Endothelial cell of umbilical vein (primary cell): Measurements from ENCODE around the gene SLC22A4.

Source experiments
- EZH2 ChIP-seq: IDR thresholded peaks from 2 replicates; pipeline ENCODE4 v1.6.1; 2012; ENCODE audit warnings: borderline replicate concordance, low read depth, mild to moderate bottlenecking, moderate library complexity, low read length, inconsistent platforms; ENCODE audit not compliant: severe bottlenecking
- JUN ChIP-seq: IDR thresholded peaks from 2 replicates; pipeline ENCODE4 v1.6.1; 2011; ENCODE audit warnings: borderline replicate concordance, low read depth; ENCODE audit not compliant: insufficient read length, insufficient read depth
- POLR2A ChIP-seq: IDR thresholded peaks from 2 replicates; pipeline ENCODE4 v1.6.1; 2012; ENCODE audit warnings: low read depth, mild to moderate bottlenecking, control low read depth, low read length

- TF ChIP-seq EZH2 (no peak), POLR2A (no peak), JUN (no peak)
These were observed 865 bp upstream of the SLC22A4 start for GRCh38 chr5:132293066-132293991.
